GM21447 (cell line): Measurements from ENCODE around the gene OR10K2.

Experiments
- ATAC-seq: cut with Tn5 transposase; IDR thresholded peaks from one replicate; pipeline ENCODE4 v1.9.1; 2021; ENCODE audit not compliant: unreplicated experiment

The OR10K2 gene

GRCh38 chr1:158371188-158371953, 54.7 kb downstream of the OR10K2 start:
- ATAC-seq, result peak; percentile 97
